ENCODE measurements around the gene RARB. TPM values are rescaled to one million over a fixed set of nuclear protein-coding genes. Genes with fewer than 3 reads are reported as not detected.

The RARB gene
- total and polyA plus RNA-seq, 2 donors (not counting 3 experiments of a cell fraction or from before 2014, with no cell fraction given), result 15.3 to 23.4 TPM

GRCh38 chr3:25515171-25515570 is 87.1 kb downstream of the RARB start:
- BruUV-seq (replicated peaks), result no TSS peak
- no peaks in the 10 kb centered on the region for H3K9me1 ChIP-seq (replicated peaks; ENCODE audit: control insufficient read depth, extremely low read depth, insufficient read depth, low read length)
- peaks cover 0 to 3% of the 10 kb centered on the region in 2 experiments for H3K36me3 ChIP-seq (ENCODE audit: control insufficient read depth in 2 of 2, extremely low read depth in 1 of 2, insufficient read depth in 2 of 2, low read length in 2 of 2)
- no peak overlapping the region for H3K4me2 ChIP-seq (ENCODE audit: insufficient read depth, low read length)
- intact Hi-C loops (cut with micrococcal nuclease), result no loop called here
- no peak for TF ChIP-seq GATA2 (IDR thresholded peaks at IDR 0.05; ENCODE audit: insufficient read depth, insufficient read length, low read depth, low read length)
- no peak for TF ChIP-seq MAX (IDR thresholded peaks at IDR 0.05; ENCODE audit: insufficient read depth, insufficient read length)
- no peak for TF ChIP-seq MYC (IDR thresholded peaks at IDR 0.05; ENCODE audit: low read depth, low read length)
- TF ChIP-seq EZH2 (IDR thresholded peaks at IDR 0.05; ENCODE audit: borderline replicate concordance, low read depth, low read length, severe bottlenecking), result no peak
- TF ChIP-seq FOS (IDR thresholded peaks at IDR 0.05; ENCODE audit: borderline replicate concordance, insufficient read depth, low read length), result no peak
- POLR2A ChIA-PET, result no interaction called here
- FAIRE-seq (no peak), DNase-seq (ENCODE audit: low read depth, low spot score) (no peak)
- H3K27ac ChIP-seq (ENCODE audit: insufficient read depth, low read depth, low read length), result no peak overlapping the region
- no peak overlapping the region for H2AFZ ChIP-seq (ENCODE audit: low read depth, low read length)
- no peak overlapping the region for H3K4me3 ChIP-seq (replicated peaks in 1 of 3; ENCODE audit: insufficient read depth in 1 of 3, low read depth in 1 of 3, low read length in 3 of 3)
- H4K20me1 ChIP-seq (replicated peaks; ENCODE audit: control insufficient read depth, extremely low read depth, insufficient read depth, low read length), result no peaks in the 10 kb centered on the region
- dilution Hi-C loops (cut with MboI; ENCODE audit: extremely low pct_ligation_motif_present, low sequenced_read_pairs), result no loop called here
- H3K27me3 ChIP-seq (ENCODE audit: control insufficient read depth in 2 of 2, insufficient read depth in 2 of 2, low read length in 2 of 2), result no peaks in the 10 kb centered on the region
- CTCF ChIA-PET, result no interaction called here
- H3K4me1 ChIP-seq (ENCODE audit: control insufficient read depth, extremely low read depth, insufficient read depth, low read length), result peaks cover 2% of the 10 kb centered on the region
- H3K9me3 ChIP-seq (replicated peaks; ENCODE audit: control insufficient read depth, insufficient read depth, low read length), result no peaks in the 10 kb centered on the region
- no peak overlapping the region for H3K9ac ChIP-seq (replicated peaks; ENCODE audit: extremely low read depth, insufficient read depth, low read length)
- peaks cover 7% of the 10 kb centered on the region for H3K79me2 ChIP-seq (ENCODE audit: control insufficient read depth, insufficient read depth, low read length)

GRCh38 chr3:25520926-25521559 is 93.0 kb downstream of the RARB start:
- no TSS peak for BruUV-seq (replicated peaks)
- Histone ChIP-seq H3K4me2 (ENCODE audit: insufficient read depth, low read length) (no peak overlapping the region), H3K9me3 (replicated peaks; ENCODE audit: control insufficient read depth, insufficient read depth, low read length) (no peaks in the 10 kb centered on the region), H3K36me3 (ENCODE audit: control insufficient read depth in 2 of 2, extremely low read depth in 1 of 2, insufficient read depth in 2 of 2, low read length in 2 of 2) (no peaks in the 10 kb centered on the region), H3K27me3 (ENCODE audit: control insufficient read depth in 2 of 2, insufficient read depth in 2 of 2, low read length in 2 of 2) (no peaks in the 10 kb centered on the region), H3K4me1 (ENCODE audit: control insufficient read depth, extremely low read depth, insufficient read depth, low read length) (no peaks in the 10 kb centered on the region), H3K79me2 (ENCODE audit: control insufficient read depth, insufficient read depth, low read length) (peaks cover 2% of the 10 kb centered on the region), H3K9ac (replicated peaks; ENCODE audit: extremely low read depth, insufficient read depth, low read length) (no peak overlapping the region), H3K27ac (ENCODE audit: insufficient read depth, low read depth, low read length) (no peak overlapping the region), H2AFZ (ENCODE audit: low read depth, low read length) (no peak overlapping the region), H3K9me1 (replicated peaks; ENCODE audit: control insufficient read depth, extremely low read depth, insufficient read depth, low read length) (no peaks in the 10 kb centered on the region), H3K4me3 (replicated peaks in 1 of 3; ENCODE audit: insufficient read depth in 1 of 3, low read depth in 1 of 3, low read length in 3 of 3) (no peak overlapping the region), H4K20me1 (replicated peaks; ENCODE audit: control insufficient read depth, extremely low read depth, insufficient read depth, low read length) (no peaks in the 10 kb centered on the region)
- no peak for FAIRE-seq
- TF ChIP-seq MYC (IDR thresholded peaks at IDR 0.05; ENCODE audit: low read depth, low read length), result no peak
- TF ChIP-seq POLR2A (IDR thresholded peaks at IDR 0.05; ENCODE audit: low read depth, low read length), result no peak
- TF ChIP-seq EZH2 (IDR thresholded peaks at IDR 0.05; ENCODE audit: borderline replicate concordance, low read depth, low read length, severe bottlenecking), result no peak
- TF ChIP-seq FOS (IDR thresholded peaks at IDR 0.05; ENCODE audit: borderline replicate concordance, insufficient read depth, low read length), result no peak
- TF ChIP-seq GATA2 (IDR thresholded peaks at IDR 0.05; ENCODE audit: insufficient read depth, insufficient read length, low read depth, low read length), result no peak
- TF ChIP-seq MAX (IDR thresholded peaks at IDR 0.05; ENCODE audit: insufficient read depth, insufficient read length), result no peak
- no peak for TF ChIP-seq CTCF (IDR thresholded peaks at IDR 0.05; ENCODE audit: extremely low read depth in 1 of 2, insufficient read depth in 1 of 2, low read depth in 1 of 2, low read length in 2 of 2)
- TF ChIP-seq JUN (IDR thresholded peaks at IDR 0.05; ENCODE audit: borderline replicate concordance, insufficient read depth, insufficient read length, low read depth), result no peak
- no peak for TF ChIP-seq POLR2AphosphoS5 (IDR thresholded peaks at IDR 0.05; ENCODE audit: insufficient read depth, low read depth, low read length)
- dilution Hi-C loops (cut with MboI; ENCODE audit: extremely low pct_ligation_motif_present, low sequenced_read_pairs), result no loop called here
- intact Hi-C loops (cut with micrococcal nuclease), result no loop called here
- ChIA-PET POLR2A (no interaction called here), CTCF (interaction anchor here (0.7 kb wide), 1 partner anchor 72 kb away, joined by 3 read pairs; no protein-coding TSS in a partner anchor)
- no peak for DNase-seq (ENCODE audit: low read depth, low spot score)
